Activated T-cell treated with anti-CD3 and anti-CD28 coated beads, Interleukin-2, amount 50 U/mL, for 4 hours (primary cell): Measurements from ENCODE around the gene EPHB2. TPM values are rescaled to one million over a fixed set of nuclear protein-coding genes. Genes with fewer than 3 reads are reported as not detected.

Experiments
- ATAC-seq, 2 donors: fragments of 200-7000 bp; cut with Tn5 transposase; one replicate each; pipeline ENCODE4 v1.10.0; 2021
- DNase-seq: peaks from one replicate; pipeline ENCODE4 v3.0.0-alpha.2; 2020
- H3K27me3 Mint-ChIP-seq: one replicate; pipeline ENCODE4 v1.8.0; 2021; ENCODE audit warnings: low read depth, mixed read lengths
- H3K36me3 Mint-ChIP-seq: one replicate; pipeline ENCODE4 v1.8.0; 2022; ENCODE audit warnings: mixed read lengths; ENCODE audit not compliant: insufficient read depth
- H3K4me1 Mint-ChIP-seq: one replicate; pipeline ENCODE4 v1.8.0; 2021; ENCODE audit warnings: low read depth, mixed read lengths
- H3K4me3 Mint-ChIP-seq: one replicate; pipeline ENCODE4 v1.8.0; 2021; ENCODE audit warnings: mild to moderate bottlenecking, moderate library complexity, mixed read lengths
- H3K9me3 Mint-ChIP-seq: one replicate; pipeline ENCODE4 v1.8.0; 2021; ENCODE audit warnings: mixed read lengths
- total RNA-seq, 3 donors: library from RNA; stranded (reverse); gene quantifications; one replicate each; pipeline ENCODE4 v1.2.1, GENCODE V29; 2021

EPHB2 gene
- total RNA-seq, 3 donors from 2014 or later: 0.15 to 0.68 (median 0.16) TPM

- ATAC-seq (no peak), DNase-seq (no peak)
- no peaks in the 10 kb centered on the region for H3K36me3 Mint-ChIP-seq
Observed at GRCh38 chr1:22860883-22861385, 150.3 kb downstream of the EPHB2 start.

GRCh38 chr1:22861764-22862440, 151.3 kb downstream of the EPHB2 start:
- no peak for ATAC-seq
- Mint-ChIP-seq H3K9me3 (no peaks in the 10 kb centered on the region), H3K36me3 (no peaks in the 10 kb centered on the region), H3K4me1 (no peaks in the 10 kb centered on the region), H3K4me3 (no peak overlapping the region), H3K27me3 (peaks cover 5% of the 10 kb centered on the region)
- no peak for DNase-seq

More at GRCh38 chr1:22860883-22861385, 150.3 kb downstream of the EPHB2 start:
- Mint-ChIP-seq H3K4me1 (no peaks in the 10 kb centered on the region), H3K9me3 (no peaks in the 10 kb centered on the region), H3K27me3 (peaks cover 5% of the 10 kb centered on the region), H3K4me3 (no peak overlapping the region)

- Mint-ChIP-seq H3K27me3 (peaks cover 7% of the 10 kb centered on the region), H3K4me1 (no peaks in the 10 kb centered on the region), H3K4me3 (no peak overlapping the region), H3K9me3 (no peaks in the 10 kb centered on the region), H3K36me3 (no peaks in the 10 kb centered on the region)
- DNase-seq (no peak), ATAC-seq (no peak)
Observed at GRCh38 chr1:22862752-22863151, 152.1 kb downstream of the EPHB2 start.

GRCh38 chr1:22863766-22864165, 153.1 kb downstream of the EPHB2 start:
- Mint-ChIP-seq H3K9me3 (no peaks in the 10 kb centered on the region), H3K36me3 (no peaks in the 10 kb centered on the region), H3K27me3 (peaks cover 9% of the 10 kb centered on the region), H3K4me3 (no peak overlapping the region), H3K4me1 (no peaks in the 10 kb centered on the region)
- ATAC-seq (no peak), DNase-seq (no peak)

- no peaks in the 10 kb centered on the region for H3K36me3 Mint-ChIP-seq
- ATAC-seq (no peak), DNase-seq (no peak)
- H3K27me3 Mint-ChIP-seq: peaks cover 9% of the 10 kb centered on the region
- H3K4me3 Mint-ChIP-seq: no peak overlapping the region
- H3K4me1 Mint-ChIP-seq: no peaks in the 10 kb centered on the region
- H3K9me3 Mint-ChIP-seq: no peaks in the 10 kb centered on the region
Observed at GRCh38 chr1:22864886-22865285, 154.2 kb downstream of the EPHB2 start.

- no peak overlapping the region for H3K4me3 Mint-ChIP-seq
- no peak for ATAC-seq
- H3K4me1 Mint-ChIP-seq: no peaks in the 10 kb centered on the region
- peaks cover 13% of the 10 kb centered on the region for H3K27me3 Mint-ChIP-seq
- H3K9me3 Mint-ChIP-seq: no peaks in the 10 kb centered on the region
- H3K36me3 Mint-ChIP-seq: no peaks in the 10 kb centered on the region
- no peak for DNase-seq
Observed at GRCh38 chr1:22865736-22866135, 155.1 kb downstream of the EPHB2 start.

GRCh38 chr1:22866868-22867267, 156.2 kb downstream of the EPHB2 start:
- Mint-ChIP-seq H3K4me3 (no peak overlapping the region), H3K4me1 (no peaks in the 10 kb centered on the region), H3K36me3 (no peaks in the 10 kb centered on the region), H3K9me3 (no peaks in the 10 kb centered on the region), H3K27me3 (peaks cover 13% of the 10 kb centered on the region)
- ATAC-seq (no peak), DNase-seq (no peak)

- Mint-ChIP-seq H3K36me3 (no peaks in the 10 kb centered on the region), H3K27me3 (peaks cover 13% of the 10 kb centered on the region), H3K9me3 (no peaks in the 10 kb centered on the region)
Observed at GRCh38 chr1:22868331-22868730, 157.7 kb downstream of the EPHB2 start.

GRCh38 chr1:22869325-22869724, 158.7 kb downstream of the EPHB2 start:
- Mint-ChIP-seq H3K36me3 (no peaks in the 10 kb centered on the region), H3K4me3 (no peak overlapping the region), H3K27me3 (peaks cover 13% of the 10 kb centered on the region), H3K4me1 (no peaks in the 10 kb centered on the region), H3K9me3 (no peaks in the 10 kb centered on the region)
- ATAC-seq (no peak), DNase-seq (no peak)

More at GRCh38 chr1:22868331-22868730, 157.7 kb downstream of the EPHB2 start:
- Mint-ChIP-seq H3K4me1 (no peaks in the 10 kb centered on the region), H3K4me3 (no peak overlapping the region)
- DNase-seq (no peak), ATAC-seq (no peak)

- H3K4me3 Mint-ChIP-seq: no peak overlapping the region
- DNase-seq (no peak), ATAC-seq (no peak)
- H3K36me3 Mint-ChIP-seq: no peaks in the 10 kb centered on the region
- no peaks in the 10 kb centered on the region for H3K9me3 Mint-ChIP-seq
- H3K27me3 Mint-ChIP-seq: peaks cover 8% of the 10 kb centered on the region
- no peaks in the 10 kb centered on the region for H3K4me1 Mint-ChIP-seq
Observed at GRCh38 chr1:22870201-22870871, 159.7 kb downstream of the EPHB2 start.

- H3K4me1 Mint-ChIP-seq: no peaks in the 10 kb centered on the region
- DNase-seq (no peak), ATAC-seq (no peak)
- peaks cover 7% of the 10 kb centered on the region for H3K27me3 Mint-ChIP-seq
- H3K4me3 Mint-ChIP-seq: no peak overlapping the region
- no peaks in the 10 kb centered on the region for H3K36me3 Mint-ChIP-seq
- H3K9me3 Mint-ChIP-seq: no peaks in the 10 kb centered on the region
Observed at GRCh38 chr1:22872981-22873664, 162.5 kb downstream of the EPHB2 start.

- H3K27me3 Mint-ChIP-seq: peaks cover 7% of the 10 kb centered on the region
- no peak for ATAC-seq
- no peak overlapping the region for H3K4me3 Mint-ChIP-seq
- no peak for DNase-seq
- H3K4me1 Mint-ChIP-seq: no peaks in the 10 kb centered on the region
- no peaks in the 10 kb centered on the region for H3K9me3 Mint-ChIP-seq
- no peaks in the 10 kb centered on the region for H3K36me3 Mint-ChIP-seq
Observed at GRCh38 chr1:22874785-22875184, 164.1 kb downstream of the EPHB2 start.

GRCh38 chr1:22875241-22875640, 164.6 kb downstream of the EPHB2 start:
- ATAC-seq (no peak), DNase-seq (no peak)
- H3K4me3 Mint-ChIP-seq: no peak overlapping the region
- no peaks in the 10 kb centered on the region for H3K9me3 Mint-ChIP-seq
- no peaks in the 10 kb centered on the region for H3K4me1 Mint-ChIP-seq
- H3K36me3 Mint-ChIP-seq: no peaks in the 10 kb centered on the region
- peaks cover 4% of the 10 kb centered on the region for H3K27me3 Mint-ChIP-seq

GRCh38 chr1:22875841-22876240, 165.2 kb downstream of the EPHB2 start:
- peaks cover 3% of the 10 kb centered on the region for H3K27me3 Mint-ChIP-seq
- H3K4me3 Mint-ChIP-seq: no peak overlapping the region
- H3K36me3 Mint-ChIP-seq: no peaks in the 10 kb centered on the region
- DNase-seq (no peak), ATAC-seq (no peak)
- H3K4me1 Mint-ChIP-seq: no peaks in the 10 kb centered on the region
- no peaks in the 10 kb centered on the region for H3K9me3 Mint-ChIP-seq
